GM18861 (cell line): ENCODE data around the gene MGAT3.
"Not testable (repeated sequence)": the region's sequence is repeated elsewhere in the genome, so short reads cannot be mapped to it uniquely, and the experiment has no call there.

Experiments used
- ATAC-seq: cut with Tn5 transposase; IDR thresholded peaks from one replicate; pipeline ENCODE4 v1.9.1; 2021; ENCODE audit not compliant: unreplicated experiment

MGAT3 gene

GRCh38 chr22:39488563-39489083 is 31.8 kb downstream of the MGAT3 start:
- ATAC-seq = no peak

- no peak for ATAC-seq
Measured at GRCh38 chr22:39489094-39490068, 32.6 kb downstream of the MGAT3 start.

- peak; percentile 65 for ATAC-seq
Measured at GRCh38 chr22:39490135-39490798, 33.5 kb downstream of the MGAT3 start.

GRCh38 chr22:39490966-39491680 is 34.3 kb downstream of the MGAT3 start:
- no peak for ATAC-seq

GRCh38 chr22:39491696-39492095 is 34.9 kb downstream of the MGAT3 start:
- no peak for ATAC-seq

GRCh38 chr22:39492186-39492585 is 35.4 kb downstream of the MGAT3 start:
- ATAC-seq = no peak

- ATAC-seq = no peak
Measured at GRCh38 chr22:39493759-39494158, 36.9 kb downstream of the MGAT3 start.

- no peak for ATAC-seq
Measured at GRCh38 chr22:39494471-39495120, 37.8 kb downstream of the MGAT3 start.

- ATAC-seq = no peak
Measured at GRCh38 chr22:39496131-39496838, 39.5 kb downstream of the MGAT3 start.

GRCh38 chr22:39497429-39497828 is 40.6 kb downstream of the MGAT3 start:
- ATAC-seq = no peak

- ATAC-seq = no peak
Measured at GRCh38 chr22:39498368-39498767, 41.6 kb downstream of the MGAT3 start.

GRCh38 chr22:39498802-39499201 is 42.0 kb downstream of the MGAT3 start:
- ATAC-seq = no peak

GRCh38 chr22:39500101-39500500 is 43.3 kb downstream of the MGAT3 start:
- ATAC-seq = no peak

GRCh38 chr22:39501644-39502108 is 44.9 kb downstream of the MGAT3 start:
- ATAC-seq = no peak

GRCh38 chr22:39502109-39502788 is 45.4 kb downstream of the MGAT3 start, which contains the start of gene MIEF1:
Gene MIEF1 (plus strand): TSS chr22:39502290. CDS start chr22:39511295, 9,005 bp downstream.
- ATAC-seq = peak; percentile 73

- ATAC-seq = peak; percentile 7
Measured at GRCh38 chr22:39502789-39503409, 46.1 kb downstream of the MGAT3 start.

- ATAC-seq = no peak
Measured at GRCh38 chr22:39503630-39504029, 46.8 kb downstream of the MGAT3 start.

- ATAC-seq = no peak
Measured at GRCh38 chr22:39504071-39504470, 47.3 kb downstream of the MGAT3 start.

- not testable (repeated sequence) for ATAC-seq
Measured at GRCh38 chr22:39507021-39507420, 50.2 kb downstream of the MGAT3 start.
